H1 (cell line): ENCODE results near the gene UBA5. TPM values are rescaled to one million over a fixed set of nuclear protein-coding genes. Genes with fewer than 3 reads are reported as not detected.

Experiments used
- CTCF ChIA-PET: fragments of 300-600 bp; sonication (Branson Sonifier 250); formaldehyde crosslinking; loops from one replicate; lab custom pipeline; 2021; ENCODE audit not compliant: partially characterized antibody; lab: Charles Lee
- POLR2A ChIA-PET: fragments of 300-600 bp; sonication (Branson Sonifier 250); formaldehyde crosslinking; loops from one replicate; lab custom pipeline; 2021; ENCODE audit warnings: inconsistent platforms; ENCODE audit not compliant: partially characterized antibody; lab: Charles Lee
- DNase-seq, 2 experiments: peaks; one replicate each; pipeline versions ENCODE4 v3.0.0 to v3.0.0-alpha.2; 2010 to 2022; ENCODE audit warnings: low spot score in 2 of 2, low read depth in 1 of 2, mixed read lengths in 1 of 2
- FAIRE-seq: peaks from 2 replicates; lab custom pipeline; 2011; peaks lifted over from hg19 to GRCh38; lab: Jason Lieb, UNC
- H2AFZ ChIP-seq: 2 replicates; pipeline ENCODE4 v1.8.1; 2012; ENCODE audit warnings: low read length, inconsistent platforms
- H2AK5ac ChIP-seq: 2 replicates; pipeline ENCODE4 v1.6.1; 2013; ENCODE audit warnings: low read depth, low read length
- H2BK120ac ChIP-seq: replicated peaks from 2 replicates; pipeline ENCODE3; 2013; ENCODE audit warnings: low read depth, low read length, inconsistent platforms
- H2BK12ac ChIP-seq: 2 replicates; pipeline ENCODE4 v1.6.1; 2013; ENCODE audit warnings: low read depth, low read length
- H2BK15ac ChIP-seq: 2 replicates; pipeline ENCODE4 v1.6.1; 2013; ENCODE audit warnings: low read length
- H2BK20ac ChIP-seq: 2 replicates; pipeline ENCODE4 v1.6.1; 2013; ENCODE audit warnings: low read length
- H2BK5ac ChIP-seq: 2 replicates; pipeline ENCODE4 v1.6.1; 2013; ENCODE audit warnings: low read depth, low read length
- H3K14ac ChIP-seq: 2 replicates; pipeline ENCODE4 v1.6.1; 2013; ENCODE audit warnings: inconsistent platforms; ENCODE audit not compliant: insufficient read length
- H3K18ac ChIP-seq: 2 replicates; pipeline ENCODE4 v1.6.1; 2013; ENCODE audit warnings: low read length; ENCODE audit errors: extremely low read depth
- H3K23ac ChIP-seq: 2 replicates; pipeline ENCODE4 v1.6.1; 2013; ENCODE audit warnings: inconsistent platforms; ENCODE audit not compliant: insufficient read length
- H3K23me2 ChIP-seq: 2 replicates; pipeline ENCODE4 v1.6.1; 2013; ENCODE audit warnings: low read depth, low read length
- H3K27ac ChIP-seq: 2 replicates; pipeline ENCODE4 v1.6.1; 2011; ENCODE audit warnings: low read depth, low read length, inconsistent platforms
- H3K27me3 ChIP-seq, 4 experiments: replicated peaks in 1 of 4; 1 replicate in 1 of 4; 2 replicates in 3 of 4; pipeline versions ENCODE4 v1.6.1 to v1.8.1; 2011 to 2013; ENCODE audit warnings: low read length in 3 of 4, mild to moderate bottlenecking in 3 of 4, inconsistent platforms in 2 of 4, mixed read lengths in 2 of 4, moderate library complexity in 1 of 4; ENCODE audit not compliant: control insufficient read depth in 3 of 4, insufficient read depth in 3 of 4; ENCODE audit errors: extremely low read depth in 1 of 4
- H3K36me3 ChIP-seq, 4 experiments: 2 replicates each; pipeline versions ENCODE4 v1.6.1 to v1.8.1; 2011 to 2013; ENCODE audit warnings: mild to moderate bottlenecking in 4 of 4, low read length in 3 of 4, moderate library complexity in 2 of 4, control low read depth in 1 of 4, inconsistent platforms in 1 of 4; ENCODE audit not compliant: insufficient read depth in 4 of 4, control insufficient read depth in 2 of 4
- H3K4ac ChIP-seq: replicated peaks from 2 replicates; pipeline ENCODE3; 2013; ENCODE audit warnings: low read length, low read depth, mixed read lengths, inconsistent platforms; ENCODE audit not compliant: insufficient read length
- H3K4me1 ChIP-seq, 4 experiments: replicated peaks in 1 of 4; 1 replicate in 1 of 4; 2 replicates in 3 of 4; pipeline versions ENCODE4 v1.6.1 to v1.8.1; 2011 to 2013; ENCODE audit warnings: low read length in 3 of 4, inconsistent platforms in 2 of 4, mixed read lengths in 1 of 4; ENCODE audit not compliant: insufficient read depth in 4 of 4, control insufficient read depth in 3 of 4
- H3K4me2 ChIP-seq, 2 experiments: 2 replicates each; pipeline versions ENCODE4 v1.6.1 to v1.8.1; 2011 to 2013; ENCODE audit warnings: low read depth in 2 of 2, low read length in 2 of 2, control low read depth in 1 of 2, inconsistent platforms in 1 of 2, mild to moderate bottlenecking in 1 of 2; ENCODE audit not compliant: insufficient read depth in 1 of 2
- H3K4me3 ChIP-seq, 4 experiments: fragments of 200-600, 300-600 bp in 1 of 4; sonication (generic), shearing (Covaris generic), sonication (Bioruptor Twin) in 1 of 4; 2 replicates each; pipeline versions ENCODE4 v1.5.1 to v1.8.1; 2011 to 2016; ENCODE audit warnings: low read length in 4 of 4, low read depth in 3 of 4, control low read depth in 2 of 4, inconsistent platforms in 2 of 4, mild to moderate bottlenecking in 2 of 4, mixed read lengths in 1 of 4, moderate library complexity in 1 of 4; ENCODE audit not compliant: insufficient read depth in 2 of 4; ENCODE audit errors: extremely low read depth in 1 of 4
- H3K56ac ChIP-seq: replicated peaks from 2 replicates; pipeline ENCODE3; 2013; ENCODE audit warnings: low read depth, mild to moderate bottlenecking, mixed read lengths, low read length, inconsistent platforms; ENCODE audit not compliant: insufficient read length
- H3K79me1 ChIP-seq: 2 replicates; pipeline ENCODE4 v1.6.1; 2013; ENCODE audit warnings: low read depth, low read length, control low read depth
- H3K79me2 ChIP-seq, 2 experiments: 2 replicates each; pipeline versions ENCODE4 v1.6.1 to v1.8.1; 2012 to 2013; ENCODE audit warnings: low read length in 2 of 2, mild to moderate bottlenecking in 2 of 2, inconsistent platforms in 1 of 2; ENCODE audit not compliant: insufficient read depth in 2 of 2, control insufficient read depth in 1 of 2
- H3K9ac ChIP-seq, 4 experiments: replicated peaks in 1 of 4; 1 replicate in 1 of 4; 2 replicates in 3 of 4; pipeline versions ENCODE4 v1.6.1 to v1.8.1; 2011 to 2013; ENCODE audit warnings: low read depth in 3 of 4, low read length in 3 of 4, control low read depth in 2 of 4, mild to moderate bottlenecking in 2 of 4, moderate library complexity in 2 of 4, inconsistent platforms in 1 of 4; ENCODE audit errors: extremely low read depth in 1 of 4
- H3K9me3 ChIP-seq, 2 experiments: 2 replicates each; pipeline versions ENCODE4 v1.6.1 to v1.8.1; 2012 to 2013; ENCODE audit warnings: mild to moderate bottlenecking in 2 of 2, moderate library complexity in 2 of 2, control low read depth in 1 of 2, inconsistent platforms in 1 of 2, low read depth in 1 of 2, low read length in 1 of 2, mixed read lengths in 1 of 2; ENCODE audit not compliant: insufficient read depth in 2 of 2
- H4K20me1 ChIP-seq, 2 experiments: replicated peaks in 1 of 2; 2 replicates each; pipeline versions ENCODE3 to v1.8.1; 2011 to 2013; ENCODE audit warnings: inconsistent platforms in 2 of 2, low read length in 2 of 2, mild to moderate bottlenecking in 1 of 2; ENCODE audit not compliant: insufficient read depth in 2 of 2, control insufficient read depth in 1 of 2
- H4K5ac ChIP-seq: 2 replicates; pipeline ENCODE4 v1.6.1; 2013; ENCODE audit warnings: low read length, low read depth, mixed read lengths, inconsistent platforms; ENCODE audit not compliant: insufficient read length
- H4K8ac ChIP-seq: 2 replicates; pipeline ENCODE4 v1.8.0; 2013; ENCODE audit warnings: mild to moderate bottlenecking, moderate library complexity, low read length, inconsistent platforms; ENCODE audit not compliant: insufficient read depth; ENCODE audit errors: extremely low read depth
- H4K91ac ChIP-seq: replicated peaks from 2 replicates; pipeline ENCODE3; 2013; ENCODE audit warnings: low read length, mixed read lengths, inconsistent platforms; ENCODE audit not compliant: insufficient read length
- CREB1 ChIP-seq: IDR thresholded peaks from 2 replicates; pipeline ENCODE4 v1.6.1; 2012; ENCODE audit warnings: inconsistent platforms
- CTBP2 ChIP-seq: IDR thresholded peaks from 2 replicates; pipeline ENCODE4 v1.7.0; 2011; ENCODE audit warnings: borderline replicate concordance, mild to moderate bottlenecking, moderate library complexity, mixed read lengths, low read length; ENCODE audit not compliant: insufficient read depth, insufficient read length
- EP300 ChIP-seq, 2 experiments: IDR thresholded peaks; 1 replicate in 1 of 2; 2 replicates in 1 of 2; pipeline ENCODE4 v1.6.1; 2011 to 2012; ENCODE audit warnings: low read depth in 2 of 2, low read length in 2 of 2, mild to moderate bottlenecking in 2 of 2, borderline replicate concordance in 1 of 2, inconsistent platforms in 1 of 2, moderate library complexity in 1 of 2
- HDAC2 ChIP-seq, 2 experiments: fragments of 300-600 bp in 1 of 2; sonication (generic) in 1 of 2; IDR thresholded peaks; 2 replicates each; pipeline ENCODE4 v1.6.1; 2011 to 2012; ENCODE audit warnings: low read depth in 2 of 2, low read length in 2 of 2, mild to moderate bottlenecking in 2 of 2, moderate library complexity in 2 of 2, borderline replicate concordance in 1 of 2, inconsistent platforms in 1 of 2
- NANOG ChIP-seq: IDR thresholded peaks from 2 replicates; pipeline ENCODE4 v1.6.1; 2011; ENCODE audit warnings: low read length, low read depth, mild to moderate bottlenecking, inconsistent platforms; ENCODE audit not compliant: insufficient read depth, poor library complexity, severe bottlenecking
- POU5F1 ChIP-seq: IDR thresholded peaks from 2 replicates; pipeline ENCODE4 v1.6.1; 2011; ENCODE audit warnings: low read depth, mild to moderate bottlenecking, low read length, moderate library complexity
- RAD21 ChIP-seq, 2 experiments: IDR thresholded peaks in 1 of 2; conservative IDR thresholded peaks in 1 of 2; 2 replicates each; pipeline ENCODE4 v1.6.1; 2011; ENCODE audit warnings: low read depth in 2 of 2, low read length in 2 of 2, improper control_type of control experiment in 1 of 2, inconsistent platforms in 1 of 2, mild to moderate bottlenecking in 1 of 2, moderate library complexity in 1 of 2
- RBBP5 ChIP-seq: IDR thresholded peaks from 2 replicates; pipeline ENCODE4 v1.7.1; 2012; ENCODE audit warnings: low read depth, mild to moderate bottlenecking, inconsistent platforms, low read length, moderate library complexity, borderline replicate concordance
- SAP30 ChIP-seq: fragments of 300-600 bp; sonication (generic); IDR thresholded peaks from 2 replicates; pipeline ENCODE4 v1.7.1; 2012; ENCODE audit warnings: low read length, moderate library complexity, mild to moderate bottlenecking, inconsistent platforms; ENCODE audit not compliant: insufficient read depth, insufficient replicate concordance
- ZNF274 ChIP-seq: IDR thresholded peaks from 2 replicates; pipeline ENCODE4 v1.7.0; 2012; ENCODE audit warnings: low read length, borderline replicate concordance; ENCODE audit errors: extremely low read depth
- WGBS, 2 experiments: shearing (Covaris generic) in 1 of 2; methylation state at CpG; one replicate each; pipeline versions ENCODE4 v1.1.6 to v1.1.7; 2013 to 2015; ENCODE audit warnings: low lambda C conversion rate in 2 of 2, mixed read lengths in 2 of 2, inconsistent platforms in 1 of 2, low coverage in 1 of 2, missing lambda C conversion rate in 1 of 2; ENCODE audit not compliant: insufficient replicate concordance in 2 of 2, insufficient coverage in 1 of 2, insufficient read length in 1 of 2; ENCODE audit errors: extremely low coverage in 1 of 2, missing lambda C conversion rate in 1 of 2; 5-methylcytosine and 5-hydroxymethylcytosine counted together
- polyA plus RNA-seq, 7 experiments: library from polyadenylated mRNA; depleted of rRNA in 3 of 7; stranded (reverse) in 5 of 7; unstranded in 2 of 7; fragments of >200 nt in 5 of 7; fragments of 200-250 nt in 2 of 7; gene quantifications; 1 replicate in 5 of 7; 2 replicates in 1 of 7; 4 replicates in 1 of 7; pipeline versions ENCODE4 v1.2.1 to v1.2.3, GENCODE V29; 2011 to 2013; ENCODE audit warnings: missing spikeins in 2 of 7, mixed read lengths in 2 of 7
- total RNA-seq: library from RNA; stranded (reverse); fragmentation: NEBNext Ultra II Directional; extraction: Animal tissue kit (Norgen Biotek cat#: 25700); gene quantifications from 2 replicates; pipeline ENCODE4 v1.2.1, GENCODE V29; 2021
- TF ChIP-seq, protein P1 (sequence below): IDR thresholded peaks from 2 replicates; pipeline ENCODE4 v1.6.1; 2012; ENCODE audit warnings: inconsistent platforms

UBA5 gene
- total and polyA plus RNA-seq, 2 of the 8 experiments (the other 6 are each of a cell fraction or from before 2014, with no cell fraction given), result 11.0 to 28.0 TPM

DNA sequence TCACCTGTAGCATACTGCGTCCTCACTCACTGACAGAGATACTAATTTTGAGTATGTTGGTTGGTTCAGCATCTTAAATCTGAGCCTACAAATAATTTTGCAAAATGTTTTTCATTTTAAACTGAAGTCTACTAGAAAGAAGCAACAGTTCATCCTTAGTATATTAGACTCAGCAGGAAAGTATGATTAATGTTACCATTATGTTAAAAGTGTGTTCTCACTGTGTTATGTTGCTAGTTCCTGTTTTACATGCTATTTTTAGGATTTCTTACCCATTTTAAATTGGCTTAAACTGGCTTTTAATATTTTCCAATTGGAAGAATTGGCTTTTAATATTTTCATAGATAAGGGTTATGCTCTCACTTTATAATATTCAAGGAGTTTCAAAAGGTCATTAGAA lies 37.4 kb upstream of the UBA5 start:
- Histone ChIP-seq H3K14ac (no peak overlapping the region), H3K79me2 (no peaks in the 10 kb centered on the region), H3K18ac (no peak overlapping the region), H4K20me1 (no peaks in the 10 kb centered on the region), H3K23ac (no peak overlapping the region), H3K4me1 (no peaks in the 10 kb centered on the region; a peak in 1 of 7 replicates), H3K36me3 (peaks cover 0 to 6% (median 0%) of the 10 kb centered on the region in 4 experiments; a peak in 1 of 8 replicates), H2BK12ac (no peak overlapping the region), H3K4ac (no peak overlapping the region), H3K9me3 (no peaks in the 10 kb centered on the region), H2BK20ac (no peak overlapping the region), H4K5ac (no peak overlapping the region), H3K27me3 (no peaks in the 10 kb centered on the region; a peak in 1 of 7 replicates), H3K9ac (no peak overlapping the region), H3K56ac (no peak overlapping the region), H3K79me1 (no peaks in the 10 kb centered on the region), H3K4me2 (no peak overlapping the region), H3K27ac (no peak overlapping the region), H3K23me2 (no peaks in the 10 kb centered on the region), H2AK5ac (no peak overlapping the region), H4K91ac (no peak overlapping the region), H2BK120ac (no peak overlapping the region), H2BK15ac (no peak overlapping the region), H4K8ac (no peak overlapping the region), H2BK5ac (no peak overlapping the region), H2AFZ (no peak overlapping the region), H3K4me3 (no peak overlapping the region)
- FAIRE-seq (no peak), DNase-seq (no peak)
- 96% methylated on average over 1 of the region's 1 CpG; no CpG with 5 or more reads in 1 of the 2 experiments for WGBS, 2 experiments
- CTCF ChIA-PET, result no interaction called here
- POLR2A ChIA-PET, result no interaction called here
- TF ChIP-seq NANOG (no peak), CTBP2 (no peak), ZNF274 (no peak), RAD21 (IDR thresholded peaks at IDR 0.05 in 1 of 2, conservative IDR thresholded peaks at IDR 0.05 in 1 of 2; ENCODE audit: low read depth in 2 of 2, low read length in 2 of 2) (no peak), POU5F1 (no peak), HDAC2 (IDR thresholded peaks at IDR 0.05; ENCODE audit: borderline replicate concordance in 1 of 2, low read depth in 2 of 2, low read length in 2 of 2) (no peak), EP300 (IDR thresholded peaks at IDR 0.05; ENCODE audit: borderline replicate concordance in 1 of 2, low read depth in 2 of 2, low read length in 2 of 2) (no peak), RBBP5 (no peak), CREB1 (no peak), SAP30 (no peak)
- TF ChIP-seq, protein P1, sequence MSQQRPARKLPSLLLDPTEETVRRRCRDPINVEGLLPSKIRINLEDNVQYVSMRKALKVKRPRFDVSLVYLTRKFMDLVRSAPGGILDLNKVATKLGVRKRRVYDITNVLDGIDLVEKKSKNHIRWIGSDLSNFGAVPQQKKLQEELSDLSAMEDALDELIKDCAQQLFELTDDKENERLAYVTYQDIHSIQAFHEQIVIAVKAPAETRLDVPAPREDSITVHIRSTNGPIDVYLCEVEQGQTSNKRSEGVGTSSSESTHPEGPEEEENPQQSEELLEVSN, result no peak
